Measurements from ENCODE around the gene ASH1L.
A peak's percentile ranks its signal among the peaks of the same experiment; 100 is the strongest.

ASH1L gene

GRCh38 chr1:155562581-155563376 lies at the start of gene ASH1L (continued):
- TF ChIP-seq ZNF529 (tag by site-specific recombination; IDR thresholded peaks at IDR 0.05; ENCODE audit: insufficient replicate concordance): no peak
- TF ChIP-seq ZNF660 (tag by site-specific recombination; IDR thresholded peaks at IDR 0.05): peak; percentile 77; the same call in 1 of the 2 replicates
- no peak for TF ChIP-seq ZFP3 (tag by site-specific recombination; IDR thresholded peaks at IDR 0.05; ENCODE audit: low read depth)
- TF ChIP-seq ZNF488 (tag by site-specific recombination; IDR thresholded peaks at IDR 0.05): no peak
- TF ChIP-seq ZBTB48 (tag by site-specific recombination; IDR thresholded peaks at IDR 0.05): peak; percentile 60; the same call in 1 of the 2 replicates
- TF ChIP-seq ZNF704 (tag by site-specific recombination; IDR thresholded peaks at IDR 0.05): no peak
- peak; percentile 36 for TF ChIP-seq ZNF394 (tag by site-specific recombination; IDR thresholded peaks at IDR 0.05; ENCODE audit: borderline replicate concordance)
- no peak for TF ChIP-seq ZNF514 (tag by site-specific recombination; IDR thresholded peaks at IDR 0.05)
- peak; percentile 67; the same call in 1 of the 2 replicates for TF ChIP-seq ZNF629 (tag by site-specific recombination; IDR thresholded peaks at IDR 0.05)
- peak; percentile 97 for TF ChIP-seq ZNF76 (tag by site-specific recombination; IDR thresholded peaks at IDR 0.05; ENCODE audit: borderline replicate concordance, low read depth)
- TF ChIP-seq ZNF792 (tag by site-specific recombination; IDR thresholded peaks at IDR 0.05): 0 out of 2 replicates have a peak, but pooled peaks have one; percentile 78
- TF ChIP-seq, protein P1, sequence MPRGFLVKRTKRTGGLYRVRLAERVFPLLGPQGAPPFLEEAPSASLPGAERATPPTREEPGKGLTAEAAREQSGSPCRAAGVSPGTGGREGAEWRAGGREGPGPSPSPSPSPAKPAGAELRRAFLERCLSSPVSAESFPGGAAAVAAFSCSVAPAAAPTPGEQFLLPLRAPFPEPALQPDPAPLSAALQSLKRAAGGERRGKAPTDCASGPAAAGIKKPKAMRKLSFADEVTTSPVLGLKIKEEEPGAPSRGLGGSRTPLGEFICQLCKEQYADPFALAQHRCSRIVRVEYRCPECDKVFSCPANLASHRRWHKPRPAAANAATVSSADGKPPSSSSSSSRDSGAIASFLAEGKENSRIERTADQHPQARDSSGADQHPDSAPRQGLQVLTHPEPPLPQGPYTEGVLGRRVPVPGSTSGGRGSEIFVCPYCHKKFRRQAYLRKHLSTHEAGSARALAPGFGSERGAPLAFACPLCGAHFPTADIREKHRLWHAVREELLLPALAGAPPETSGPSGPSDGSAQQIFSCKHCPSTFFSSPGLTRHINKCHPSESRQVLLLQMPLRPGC (tag by site-specific recombination; IDR thresholded peaks at IDR 0.05): peak; percentile 69; the same call in 1 of the 2 replicates
- no peak for TF ChIP-seq RBAK (tag by site-specific recombination; IDR thresholded peaks at IDR 0.05)
- TF ChIP-seq, protein P2, sequence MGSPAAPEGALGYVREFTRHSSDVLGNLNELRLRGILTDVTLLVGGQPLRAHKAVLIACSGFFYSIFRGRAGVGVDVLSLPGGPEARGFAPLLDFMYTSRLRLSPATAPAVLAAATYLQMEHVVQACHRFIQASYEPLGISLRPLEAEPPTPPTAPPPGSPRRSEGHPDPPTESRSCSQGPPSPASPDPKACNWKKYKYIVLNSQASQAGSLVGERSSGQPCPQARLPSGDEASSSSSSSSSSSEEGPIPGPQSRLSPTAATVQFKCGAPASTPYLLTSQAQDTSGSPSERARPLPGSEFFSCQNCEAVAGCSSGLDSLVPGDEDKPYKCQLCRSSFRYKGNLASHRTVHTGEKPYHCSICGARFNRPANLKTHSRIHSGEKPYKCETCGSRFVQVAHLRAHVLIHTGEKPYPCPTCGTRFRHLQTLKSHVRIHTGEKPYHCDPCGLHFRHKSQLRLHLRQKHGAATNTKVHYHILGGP (tag by site-specific recombination; IDR thresholded peaks at IDR 0.05): no peak
- no peak for TF ChIP-seq ZNF214 (tag by site-specific recombination; IDR thresholded peaks at IDR 0.05; ENCODE audit: borderline replicate concordance)
- TF ChIP-seq ZNF2 (tag by site-specific recombination; IDR thresholded peaks at IDR 0.05): peak; percentile 95
- peak; percentile 91 for TF ChIP-seq EGR2 (tag by site-specific recombination; IDR thresholded peaks at IDR 0.05; ENCODE audit: low read depth)
- no peak for TF ChIP-seq ZNF571 (tag by site-specific recombination; IDR thresholded peaks at IDR 0.05)
- no peak; the same call in 1 of the 2 replicates for TF ChIP-seq ZNF121 (tag by site-specific recombination; IDR thresholded peaks at IDR 0.05)
- no peak for TF ChIP-seq BCL11B (tag by site-specific recombination; IDR thresholded peaks at IDR 0.05; ENCODE audit: low read depth)
- TF ChIP-seq KLF16 (tag by site-specific recombination; IDR thresholded peaks at IDR 0.05): peak; percentile 16
- TF ChIP-seq YY2 (tag by site-specific recombination; IDR thresholded peaks at IDR 0.05): peak; percentile 62; the same call in 1 of the 2 replicates
- TF ChIP-seq TRIM28 (IDR thresholded peaks at IDR 0.05; ENCODE audit: borderline replicate concordance, low read length): no peak; the same call in 1 of the 2 replicates
- peak; percentile 86; the same call in 1 of the 2 replicates for TF ChIP-seq ZEB2 (tag by site-specific recombination; IDR thresholded peaks at IDR 0.05)
